Measurements from ENCODE around the gene MOCS1.

DNA sequence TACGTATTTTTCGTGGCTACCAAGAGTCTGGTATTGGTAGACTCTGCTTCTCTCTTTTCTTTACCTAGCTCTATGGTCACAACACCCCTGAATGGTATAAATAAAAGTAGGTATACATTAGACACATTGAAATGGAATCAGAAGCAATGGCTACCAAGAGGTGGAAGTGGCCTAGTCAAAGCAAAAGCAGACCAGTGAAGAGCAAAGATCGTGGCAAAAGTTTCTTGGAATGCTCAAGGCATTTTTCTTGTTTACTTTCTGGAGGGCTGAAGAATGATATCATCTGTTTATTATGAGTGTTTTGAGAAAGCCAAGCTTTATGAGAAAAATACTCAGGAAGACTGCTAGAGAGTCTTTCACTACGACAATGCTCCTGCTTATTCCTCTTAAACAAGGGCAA lies 28.6 kb upstream of the MOCS1 start:
- TF ChIP-seq, protein P1, sequence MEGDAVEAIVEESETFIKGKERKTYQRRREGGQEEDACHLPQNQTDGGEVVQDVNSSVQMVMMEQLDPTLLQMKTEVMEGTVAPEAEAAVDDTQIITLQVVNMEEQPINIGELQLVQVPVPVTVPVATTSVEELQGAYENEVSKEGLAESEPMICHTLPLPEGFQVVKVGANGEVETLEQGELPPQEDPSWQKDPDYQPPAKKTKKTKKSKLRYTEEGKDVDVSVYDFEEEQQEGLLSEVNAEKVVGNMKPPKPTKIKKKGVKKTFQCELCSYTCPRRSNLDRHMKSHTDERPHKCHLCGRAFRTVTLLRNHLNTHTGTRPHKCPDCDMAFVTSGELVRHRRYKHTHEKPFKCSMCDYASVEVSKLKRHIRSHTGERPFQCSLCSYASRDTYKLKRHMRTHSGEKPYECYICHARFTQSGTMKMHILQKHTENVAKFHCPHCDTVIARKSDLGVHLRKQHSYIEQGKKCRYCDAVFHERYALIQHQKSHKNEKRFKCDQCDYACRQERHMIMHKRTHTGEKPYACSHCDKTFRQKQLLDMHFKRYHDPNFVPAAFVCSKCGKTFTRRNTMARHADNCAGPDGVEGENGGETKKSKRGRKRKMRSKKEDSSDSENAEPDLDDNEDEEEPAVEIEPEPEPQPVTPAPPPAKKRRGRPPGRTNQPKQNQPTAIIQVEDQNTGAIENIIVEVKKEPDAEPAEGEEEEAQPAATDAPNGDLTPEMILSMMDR (IDR thresholded peaks at IDR 0.05) = no peak
- TF ChIP-seq POLR2A (IDR thresholded peaks at IDR 0.05) = no peak
